Kidney (tissue), 14 donors: ENCODE results near the gene LHFPL3. TPM values are rescaled to one million over a fixed set of nuclear protein-coding genes. Genes with fewer than 3 reads are reported as not detected.
A peak's percentile ranks its signal among the peaks of the same experiment; 100 is the strongest.

ENCODE experiments used
- DNase-seq, 5 donors: peaks; one replicate each; pipeline ENCODE4 v3.0.0-alpha.2; 2013 to 2020
- FAIRE-seq: peaks from 2 replicates; lab custom pipeline; 2012; peaks lifted over from hg19 to GRCh38; lab: Jason Lieb, UNC
- H3K27ac ChIP-seq, 2 donors: one replicate each; pipeline ENCODE4 v1.7.0; 2013; ENCODE audit warnings: low read depth in 2 of 2, low read length in 2 of 2, inconsistent platforms in 1 of 2
- H3K27me3 ChIP-seq: one replicate; pipeline ENCODE4 v1.7.1; 2013; ENCODE audit warnings: low read length, inconsistent platforms; ENCODE audit not compliant: control insufficient read depth, insufficient read depth
- H3K36me3 ChIP-seq, 3 donors: one replicate each; pipeline versions ENCODE4 v1.7.0 to v1.7.1; 2013; ENCODE audit warnings: low read length in 3 of 3, control low read depth in 1 of 3, inconsistent platforms in 1 of 3; ENCODE audit not compliant: insufficient read depth in 3 of 3, control insufficient read depth in 2 of 3
- H3K4me1 ChIP-seq, 3 donors: one replicate each; pipeline versions ENCODE4 v1.7.0 to v1.7.1; 2013; ENCODE audit warnings: low read length in 3 of 3, inconsistent platforms in 1 of 3, low read depth in 1 of 3; ENCODE audit not compliant: control insufficient read depth in 2 of 3, insufficient read depth in 2 of 3
- H3K4me3 ChIP-seq, 3 donors: one replicate each; pipeline versions ENCODE4 v1.7.0 to v1.8.1; 2013; ENCODE audit warnings: low read length in 3 of 3, control low read depth in 1 of 3, inconsistent platforms in 1 of 3
- H3K9ac ChIP-seq, 3 donors: one replicate each; pipeline versions ENCODE4 v1.7.0 to v1.7.1; 2013; ENCODE audit warnings: low read length in 3 of 3, control low read depth in 1 of 3, inconsistent platforms in 1 of 3
- H3K9me3 ChIP-seq, 3 donors: one replicate each; pipeline versions ENCODE4 v1.7.0 to v1.7.1; 2013; ENCODE audit warnings: low read length in 3 of 3, control low read depth in 1 of 3, inconsistent platforms in 1 of 3; ENCODE audit not compliant: control insufficient read depth in 2 of 3, insufficient read depth in 1 of 3
- CTCF ChIP-seq: IDR thresholded peaks from 3 replicates; pipeline ENCODE4 v1.5.1; 2012; ENCODE audit warnings: mild to moderate bottlenecking, moderate library complexity, borderline replicate concordance; ENCODE audit not compliant: insufficient read depth; ENCODE audit errors: extremely low read depth
- intact Hi-C: fragments of 100-400 bp; cut with DNase I; formaldehyde crosslinking; loops from one replicate; pipeline ENCODE4 v1.11.1; 2022
- polyA plus RNA-seq: library from polyadenylated mRNA; stranded (reverse); fragments of 350-450 nt; fragmentation: Illumina TruSeq; extraction: RNeasy Lipid Tissue Mini Kit (QIAGEN cat#74804); gene quantifications from one replicate; pipeline ENCODE4 v1.2.3, GENCODE V29; 2014; ENCODE audit warnings: low read depth, low replicate concordance; ENCODE audit not compliant: insufficient read depth
- total RNA-seq: library from RNA; stranded (reverse); fragmentation: NEBNext Ultra II Directional; extraction: Animal tissue kit (Norgen Biotek cat#: 25700); gene quantifications from one replicate; pipeline ENCODE4 v1.2.1, GENCODE V29; 2021
- donor health status: control.
- donor health status: control.
- donor health status: control.
- donor health status: control.
- donor health status: control.
- donor health status: DM: yes; HTN: yes; CAD: no.
- donor health status: Normal renal cell carcinoma (clear cell type).

Gene LHFPL3
- total and polyA plus RNA-seq, 2 donors from 2014 or later, result not detected

- intact Hi-C loops, result no loop called here
- H3K4me3 ChIP-seq, result no peak overlapping the region
These were observed 486 bp upstream of the LHFPL3 start for GRCh38 chr7:104327938-104328295.

GRCh38 chr7:104328970-104329825 lies 795 bp downstream of the LHFPL3 start:
- no peak for TF ChIP-seq CTCF
- Histone ChIP-seq H3K9ac (no peak overlapping the region), H3K9me3 (no peaks in the 10 kb centered on the region), H3K27ac (no peak overlapping the region), H3K4me3 (no peak overlapping the region), H3K36me3 (no peaks in the 10 kb centered on the region), H3K27me3 (peaks cover 30% of the 10 kb centered on the region), H3K4me1 (no peaks in the 10 kb centered on the region)
- DNase-seq, result peak in 4 of 5 donors; percentile 8 to 26 (median 11)
- intact Hi-C loops, result no loop called here
- no peak for FAIRE-seq

More at GRCh38 chr7:104327938-104328295, 486 bp upstream of the LHFPL3 start:
- Histone ChIP-seq H3K9ac (no peak overlapping the region), H3K4me1 (no peaks in the 10 kb centered on the region), H3K36me3 (no peaks in the 10 kb centered on the region), H3K9me3 (no peaks in the 10 kb centered on the region), H3K27ac (no peak overlapping the region), H3K27me3 (peaks cover 30% of the 10 kb centered on the region)
- FAIRE-seq (no peak), DNase-seq (peak in 3 of 5 donors; percentile 3 to 23 (median 10))
- no peak for TF ChIP-seq CTCF

- Histone ChIP-seq H3K27ac (no peak overlapping the region), H3K9ac (no peak overlapping the region), H3K36me3 (no peaks in the 10 kb centered on the region), H3K4me3 (no peak overlapping the region), H3K27me3 (no peaks in the 10 kb centered on the region), H3K9me3 (peaks cover 0 to 2% (median 0%) of the 10 kb centered on the region in 3 donors), H3K4me1 (no peaks in the 10 kb centered on the region)
- DNase-seq, result peak in 3 of 5 donors; percentile 22 to 43 (median 27)
- no peak for FAIRE-seq
- intact Hi-C loops, result no loop called here
- TF ChIP-seq CTCF, result no peak
These were observed 13.1 kb downstream of the LHFPL3 start for GRCh38 chr7:104341546-104341945.
